ENCODE measurements around the gene PTPN23. TPM values are rescaled to one million over a fixed set of nuclear protein-coding genes. Genes with fewer than 3 reads are reported as not detected.

Gene PTPN23
- total and polyA plus RNA-seq, 9 of the 15 experiments (the other 6 are each of a cell fraction or from before 2014, with no cell fraction given), result 0.41 to 58.7 (median 7.2) TPM

DNA sequence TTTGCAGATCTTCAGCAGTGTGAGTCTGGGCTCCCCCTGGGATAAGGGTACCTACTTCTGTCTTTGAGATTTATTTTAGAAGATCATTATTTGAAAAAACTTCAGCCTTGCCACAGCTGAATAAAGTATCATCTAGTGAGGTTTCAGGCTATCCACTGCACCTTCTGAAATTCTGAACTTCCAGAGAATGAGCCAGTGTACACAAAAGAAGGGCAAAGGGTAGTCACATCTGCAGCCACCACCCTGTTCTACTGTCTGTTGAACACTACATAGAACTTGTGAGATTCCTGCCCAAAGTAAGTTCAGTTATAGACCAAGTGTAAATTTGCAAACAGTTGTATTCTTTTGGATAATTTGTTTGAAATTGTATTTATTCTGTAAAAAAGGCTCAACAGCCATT lies 38.0 kb upstream of the PTPN23 start:
- in situ Hi-C loops (cut with MboI), result no loop called here
- H3K36me3 ChIP-seq (ENCODE audit: control insufficient read depth, insufficient read depth, low read length), result peaks cover 82% of the 10 kb centered on the region
- no peak for ATAC-seq
- TF ChIP-seq E2F6 (IDR thresholded peaks at IDR 0.05; ENCODE audit: borderline replicate concordance in 1 of 2, extremely low read depth in 1 of 2, insufficient read depth in 1 of 2, insufficient read length in 1 of 2, low read depth in 1 of 2, low read length in 1 of 2, poor library complexity in 1 of 2, severe bottlenecking in 1 of 2), result no peak
- no peak for TF ChIP-seq KDM1A (IDR thresholded peaks at IDR 0.05)
- no peak for TF ChIP-seq RBM15 (IDR thresholded peaks at IDR 0.05; ENCODE audit: insufficient read depth, low read length)
- no peak for TF ChIP-seq ZNF274 (IDR thresholded peaks at IDR 0.05; ENCODE audit: borderline replicate concordance, low read depth, low read length)
- no peak for TF ChIP-seq ZNF445 (CRISPR knock-in tag; IDR thresholded peaks at IDR 0.05; ENCODE audit: low read depth)
- no peak for TF ChIP-seq CREBBP (IDR thresholded peaks at IDR 0.05; ENCODE audit: low read depth, low read length)
- TF ChIP-seq SRSF7 (optimal IDR thresholded peaks at IDR 0.05; ENCODE audit: low read depth, low read length), result no peak
- TF ChIP-seq LCOR (CRISPR knock-in tag; IDR thresholded peaks at IDR 0.05), result no peak
- TF ChIP-seq, protein P1, sequence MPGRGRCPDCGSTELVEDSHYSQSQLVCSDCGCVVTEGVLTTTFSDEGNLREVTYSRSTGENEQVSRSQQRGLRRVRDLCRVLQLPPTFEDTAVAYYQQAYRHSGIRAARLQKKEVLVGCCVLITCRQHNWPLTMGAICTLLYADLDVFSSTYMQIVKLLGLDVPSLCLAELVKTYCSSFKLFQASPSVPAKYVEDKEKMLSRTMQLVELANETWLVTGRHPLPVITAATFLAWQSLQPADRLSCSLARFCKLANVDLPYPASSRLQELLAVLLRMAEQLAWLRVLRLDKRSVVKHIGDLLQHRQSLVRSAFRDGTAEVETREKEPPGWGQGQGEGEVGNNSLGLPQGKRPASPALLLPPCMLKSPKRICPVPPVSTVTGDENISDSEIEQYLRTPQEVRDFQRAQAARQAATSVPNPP (IDR thresholded peaks at IDR 0.05; ENCODE audit: borderline replicate concordance, insufficient read depth, insufficient read length), result no peak
- no peak for TF ChIP-seq TCF7L2 (IDR thresholded peaks at IDR 0.05; ENCODE audit: low read depth, low read length)
- no peak for TF ChIP-seq ZBTB43 (CRISPR knock-in tag; IDR thresholded peaks at IDR 0.05)
- TF ChIP-seq ZKSCAN3 (CRISPR knock-in tag; IDR thresholded peaks at IDR 0.05), result no peak
- no peak for TF ChIP-seq HEY1 (CRISPR knock-in tag; IDR thresholded peaks at IDR 0.05; ENCODE audit: borderline replicate concordance)
- no peak for TF ChIP-seq E2F4 (CRISPR knock-in tag; IDR thresholded peaks at IDR 0.05; ENCODE audit: low read depth)
- TF ChIP-seq CHAMP1 (IDR thresholded peaks at IDR 0.05), result no peak
- TF ChIP-seq GATA2 (CRISPR knock-in tag; IDR thresholded peaks at IDR 0.05), result no peak

More for the DNA sequence above, 38.0 kb upstream of the PTPN23 start:
- H3K4me2 ChIP-seq (ENCODE audit: insufficient read depth, low read length), result no peak overlapping the region
- no peaks in the 10 kb centered on the region for H3K27me3 ChIP-seq (ENCODE audit: control insufficient read depth in 2 of 2, insufficient read depth in 2 of 2, low read length in 2 of 2)
- no peak overlapping the region for H3K9ac ChIP-seq (ENCODE audit: insufficient read depth in 1 of 2, low read depth in 2 of 2, low read length in 2 of 2)
- DNase-seq (ENCODE audit: extremely low read depth in 1 of 4, low spot score in 3 of 4), result no peak
- POLR2A ChIA-PET, result interaction anchor here (0.6 to 2.0 kb wide), 5 partner anchors 9 to 804 kb away, joined by 3 to 6 read pairs (median 3); no protein-coding TSS in a partner anchor
- no peak overlapping the region for H3K4me3 ChIP-seq
- FAIRE-seq, result no peak
- H3K4me1 ChIP-seq (replicated peaks in 1 of 2; ENCODE audit: control insufficient read depth in 2 of 2, insufficient read depth in 2 of 2, low read length in 2 of 2), result peaks cover 16 to 20% of the 10 kb centered on the region in 2 experiments
- H2AFZ ChIP-seq (ENCODE audit: low read depth, low read length), result no peak overlapping the region
- CTCF ChIA-PET (ENCODE audit: low intra/inter-chr PET ratio), result no interaction called here
- BruUV-seq (replicated peaks), result no TSS peak
- H3K9me3 ChIP-seq (replicated peaks; ENCODE audit: control insufficient read depth, insufficient read depth, low read depth, low read length), result no peaks in the 10 kb centered on the region
- H3K9me1 ChIP-seq (ENCODE audit: control insufficient read depth, insufficient read depth, low read length), result no peaks in the 10 kb centered on the region
- intact Hi-C loops (cut with micrococcal nuclease), result no loop called here
- H3K79me2 ChIP-seq (ENCODE audit: control insufficient read depth, insufficient read depth, low read length), result no peaks in the 10 kb centered on the region
- H3K27ac ChIP-seq (ENCODE audit: extremely low read depth, low read depth, low read length), result no peak overlapping the region
- peaks cover 4% of the 10 kb centered on the region; the same call in 1 of the 2 replicates for H4K20me1 ChIP-seq (replicated peaks; ENCODE audit: control insufficient read depth, insufficient read depth, low read length)
